Measurements from ENCODE around the gene BCL3. TPM values are rescaled to one million over a fixed set of nuclear protein-coding genes. Genes with fewer than 3 reads are reported as not detected.
A peak's percentile ranks its signal among the peaks of the same experiment; 100 is the strongest.

The BCL3 gene
- total and polyA plus RNA-seq, 2 of the 13 experiments (the other 11 are each of a cell fraction or from before 2014, with no cell fraction given): 2.3 to 4.0 TPM

DNA sequence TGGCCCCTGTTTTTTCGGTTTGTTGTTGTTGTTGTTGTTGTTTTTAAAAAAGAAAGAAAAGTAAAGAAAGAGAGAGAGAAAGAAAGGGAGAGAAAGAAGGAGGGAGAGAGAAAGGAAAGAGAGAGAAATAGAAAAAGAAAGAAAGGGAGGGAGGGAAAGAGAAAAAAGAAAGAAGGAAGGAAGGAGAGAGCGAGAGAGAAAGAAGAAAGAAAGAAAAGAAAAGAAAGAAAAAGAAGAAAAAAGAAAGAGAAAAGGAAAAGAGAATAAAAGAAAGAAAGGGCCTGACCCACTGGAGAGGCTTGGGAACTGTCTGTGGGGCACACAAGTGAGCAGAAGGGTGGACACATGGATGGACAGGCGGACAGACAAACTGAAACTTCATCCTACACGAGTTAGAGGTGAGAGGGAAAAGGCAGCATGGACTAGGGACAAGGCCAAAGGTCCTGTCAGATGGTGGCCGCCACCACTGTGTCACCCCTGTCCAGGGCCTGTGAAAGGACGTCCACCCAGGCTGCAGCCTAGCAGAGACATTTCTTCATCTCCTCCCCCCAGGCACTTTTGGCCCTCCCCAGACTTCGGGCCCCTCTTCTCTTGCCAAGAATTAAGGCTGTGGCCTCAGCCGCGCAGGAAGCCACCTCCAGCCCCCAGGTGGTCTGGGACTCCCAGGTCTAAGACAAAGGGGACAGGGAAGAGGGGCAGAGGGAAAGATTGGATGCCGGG is 51.3 kb downstream of the BCL3 start (continued):
- TF ChIP-seq, protein P1, sequence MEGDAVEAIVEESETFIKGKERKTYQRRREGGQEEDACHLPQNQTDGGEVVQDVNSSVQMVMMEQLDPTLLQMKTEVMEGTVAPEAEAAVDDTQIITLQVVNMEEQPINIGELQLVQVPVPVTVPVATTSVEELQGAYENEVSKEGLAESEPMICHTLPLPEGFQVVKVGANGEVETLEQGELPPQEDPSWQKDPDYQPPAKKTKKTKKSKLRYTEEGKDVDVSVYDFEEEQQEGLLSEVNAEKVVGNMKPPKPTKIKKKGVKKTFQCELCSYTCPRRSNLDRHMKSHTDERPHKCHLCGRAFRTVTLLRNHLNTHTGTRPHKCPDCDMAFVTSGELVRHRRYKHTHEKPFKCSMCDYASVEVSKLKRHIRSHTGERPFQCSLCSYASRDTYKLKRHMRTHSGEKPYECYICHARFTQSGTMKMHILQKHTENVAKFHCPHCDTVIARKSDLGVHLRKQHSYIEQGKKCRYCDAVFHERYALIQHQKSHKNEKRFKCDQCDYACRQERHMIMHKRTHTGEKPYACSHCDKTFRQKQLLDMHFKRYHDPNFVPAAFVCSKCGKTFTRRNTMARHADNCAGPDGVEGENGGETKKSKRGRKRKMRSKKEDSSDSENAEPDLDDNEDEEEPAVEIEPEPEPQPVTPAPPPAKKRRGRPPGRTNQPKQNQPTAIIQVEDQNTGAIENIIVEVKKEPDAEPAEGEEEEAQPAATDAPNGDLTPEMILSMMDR (CRISPR knock-in tag; IDR thresholded peaks at IDR 0.05): no peak
- TF ChIP-seq, protein P2, sequence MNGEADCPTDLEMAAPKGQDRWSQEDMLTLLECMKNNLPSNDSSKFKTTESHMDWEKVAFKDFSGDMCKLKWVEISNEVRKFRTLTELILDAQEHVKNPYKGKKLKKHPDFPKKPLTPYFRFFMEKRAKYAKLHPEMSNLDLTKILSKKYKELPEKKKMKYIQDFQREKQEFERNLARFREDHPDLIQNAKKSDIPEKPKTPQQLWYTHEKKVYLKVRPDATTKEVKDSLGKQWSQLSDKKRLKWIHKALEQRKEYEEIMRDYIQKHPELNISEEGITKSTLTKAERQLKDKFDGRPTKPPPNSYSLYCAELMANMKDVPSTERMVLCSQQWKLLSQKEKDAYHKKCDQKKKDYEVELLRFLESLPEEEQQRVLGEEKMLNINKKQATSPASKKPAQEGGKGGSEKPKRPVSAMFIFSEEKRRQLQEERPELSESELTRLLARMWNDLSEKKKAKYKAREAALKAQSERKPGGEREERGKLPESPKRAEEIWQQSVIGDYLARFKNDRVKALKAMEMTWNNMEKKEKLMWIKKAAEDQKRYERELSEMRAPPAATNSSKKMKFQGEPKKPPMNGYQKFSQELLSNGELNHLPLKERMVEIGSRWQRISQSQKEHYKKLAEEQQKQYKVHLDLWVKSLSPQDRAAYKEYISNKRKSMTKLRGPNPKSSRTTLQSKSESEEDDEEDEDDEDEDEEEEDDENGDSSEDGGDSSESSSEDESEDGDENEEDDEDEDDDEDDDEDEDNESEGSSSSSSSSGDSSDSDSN (CRISPR knock-in tag; IDR thresholded peaks at IDR 0.05): 0 out of 2 replicates have a peak, but pooled peaks have one; percentile 15
- TF ChIP-seq, protein P3, sequence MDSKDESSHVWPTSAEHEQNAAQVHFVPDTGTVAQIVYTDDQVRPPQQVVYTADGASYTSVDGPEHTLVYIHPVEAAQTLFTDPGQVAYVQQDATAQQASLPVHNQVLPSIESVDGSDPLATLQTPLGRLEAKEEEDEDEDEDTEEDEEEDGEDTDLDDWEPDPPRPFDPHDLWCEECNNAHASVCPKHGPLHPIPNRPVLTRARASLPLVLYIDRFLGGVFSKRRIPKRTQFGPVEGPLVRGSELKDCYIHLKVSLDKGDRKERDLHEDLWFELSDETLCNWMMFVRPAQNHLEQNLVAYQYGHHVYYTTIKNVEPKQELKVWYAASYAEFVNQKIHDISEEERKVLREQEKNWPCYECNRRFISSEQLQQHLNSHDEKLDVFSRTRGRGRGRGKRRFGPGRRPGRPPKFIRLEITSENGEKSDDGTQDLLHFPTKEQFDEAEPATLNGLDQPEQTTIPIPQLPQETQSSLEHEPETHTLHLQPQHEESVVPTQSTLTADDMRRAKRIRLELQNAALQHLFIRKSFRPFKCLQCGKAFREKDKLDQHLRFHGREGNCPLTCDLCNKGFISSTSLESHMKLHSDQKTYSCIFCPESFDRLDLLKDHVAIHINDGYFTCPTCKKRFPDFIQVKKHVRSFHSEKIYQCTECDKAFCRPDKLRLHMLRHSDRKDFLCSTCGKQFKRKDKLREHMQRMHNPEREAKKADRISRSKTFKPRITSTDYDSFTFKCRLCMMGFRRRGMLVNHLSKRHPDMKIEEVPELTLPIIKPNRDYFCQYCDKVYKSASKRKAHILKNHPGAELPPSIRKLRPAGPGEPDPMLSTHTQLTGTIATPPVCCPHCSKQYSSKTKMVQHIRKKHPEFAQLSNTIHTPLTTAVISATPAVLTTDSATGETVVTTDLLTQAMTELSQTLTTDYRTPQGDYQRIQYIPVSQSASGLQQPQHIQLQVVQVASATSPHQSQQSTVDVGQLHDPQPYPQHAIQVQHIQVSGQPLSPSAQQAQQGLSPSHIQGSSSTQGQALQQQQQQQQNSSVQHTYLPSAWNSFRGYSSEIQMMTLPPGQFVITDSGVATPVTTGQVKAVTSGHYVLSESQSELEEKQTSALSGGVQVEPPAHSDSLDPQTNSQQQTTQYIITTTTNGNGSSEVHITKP (CRISPR knock-in tag; IDR thresholded peaks at IDR 0.05; ENCODE audit: low read depth): no peak
- TF ChIP-seq RFXAP (CRISPR knock-in tag; IDR thresholded peaks at IDR 0.05; ENCODE audit: borderline replicate concordance) (no peak), RNF2 (conservative IDR thresholded peaks at IDR 0.05; ENCODE audit: low read depth) (no peak), ZNF333 (CRISPR knock-in tag; IDR thresholded peaks at IDR 0.05; ENCODE audit: borderline replicate concordance) (no peak), RFXANK (CRISPR knock-in tag; IDR thresholded peaks at IDR 0.05) (0 out of 2 replicates have a peak, but pooled peaks have one; percentile 18), ZFP1 (CRISPR knock-in tag; IDR thresholded peaks at IDR 0.05) (no peak), MAZ (IDR thresholded peaks at IDR 0.05; ENCODE audit: borderline replicate concordance, low read depth, low read length) (no peak), MAZ (CRISPR knock-in tag; IDR thresholded peaks at IDR 0.05; ENCODE audit: low read depth) (0 out of 2 replicates have a peak, but pooled peaks have one; percentile 5), ZMAT3 (CRISPR knock-in tag; conservative IDR thresholded peaks at IDR 0.05) (no peak), ZNF124 (CRISPR knock-in tag; IDR thresholded peaks at IDR 0.05) (no peak), GABPB1 (CRISPR knock-in tag; IDR thresholded peaks at IDR 0.05) (no peak), MXD4 (CRISPR knock-in tag; IDR thresholded peaks at IDR 0.05) (peak; percentile 42; the same call in 1 of the 2 replicates)
- TF ChIP-seq, protein P4, sequence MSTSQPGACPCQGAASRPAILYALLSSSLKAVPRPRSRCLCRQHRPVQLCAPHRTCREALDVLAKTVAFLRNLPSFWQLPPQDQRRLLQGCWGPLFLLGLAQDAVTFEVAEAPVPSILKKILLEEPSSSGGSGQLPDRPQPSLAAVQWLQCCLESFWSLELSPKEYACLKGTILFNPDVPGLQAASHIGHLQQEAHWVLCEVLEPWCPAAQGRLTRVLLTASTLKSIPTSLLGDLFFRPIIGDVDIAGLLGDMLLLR (CRISPR knock-in tag; IDR thresholded peaks at IDR 0.05): no peak
- TF ChIP-seq, protein P5, sequence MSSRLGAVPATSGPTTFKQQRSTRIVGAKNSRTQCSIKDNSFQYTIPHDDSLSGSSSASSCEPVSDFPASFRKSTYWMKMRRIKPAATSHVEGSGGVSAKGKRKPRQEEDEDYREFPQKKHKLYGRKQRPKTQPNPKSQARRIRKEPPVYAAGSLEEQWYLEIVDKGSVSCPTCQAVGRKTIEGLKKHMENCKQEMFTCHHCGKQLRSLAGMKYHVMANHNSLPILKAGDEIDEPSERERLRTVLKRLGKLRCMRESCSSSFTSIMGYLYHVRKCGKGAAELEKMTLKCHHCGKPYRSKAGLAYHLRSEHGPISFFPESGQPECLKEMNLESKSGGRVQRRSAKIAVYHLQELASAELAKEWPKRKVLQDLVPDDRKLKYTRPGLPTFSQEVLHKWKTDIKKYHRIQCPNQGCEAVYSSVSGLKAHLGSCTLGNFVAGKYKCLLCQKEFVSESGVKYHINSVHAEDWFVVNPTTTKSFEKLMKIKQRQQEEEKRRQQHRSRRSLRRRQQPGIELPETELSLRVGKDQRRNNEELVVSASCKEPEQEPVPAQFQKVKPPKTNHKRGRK (CRISPR knock-in tag; IDR thresholded peaks at IDR 0.05): peak; percentile 97
